PFSK-1 (cell line): ENCODE results near the gene TRAPPC5.

ENCODE experiments used
- POLR2AphosphoS5 ChIP-seq: IDR thresholded peaks from 2 replicates; pipeline ENCODE4 v1.6.1; 2012; ENCODE audit warnings: low read depth, mild to moderate bottlenecking, control low read depth, low read length, moderate library complexity
- REST ChIP-seq, 2 experiments: IDR thresholded peaks; 2 replicates each; pipeline versions ENCODE4 v1.6.1 to v1.8.0; 2011 to 2012; ENCODE audit warnings: low read depth in 2 of 2, low read length in 2 of 2, control low read depth in 1 of 2, inconsistent platforms in 1 of 2, mild to moderate bottlenecking in 1 of 2, moderate library complexity in 1 of 2; ENCODE audit not compliant: insufficient read depth in 1 of 2

DNA sequence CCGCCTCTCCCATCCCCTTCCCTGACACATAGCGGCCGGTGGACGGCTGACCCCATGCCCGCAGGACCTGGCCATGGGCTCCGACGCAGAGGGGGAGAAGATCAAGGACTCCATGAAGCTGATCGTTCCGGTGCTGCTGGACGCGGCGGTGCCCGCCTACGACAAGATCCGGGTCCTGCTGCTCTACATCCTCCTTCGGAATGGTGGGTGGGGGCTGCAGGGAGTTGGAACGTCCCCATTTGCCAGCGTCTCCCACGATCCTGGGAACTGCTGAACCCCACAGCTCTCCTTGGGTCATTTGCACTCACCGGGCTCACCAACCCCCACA is 36.1 kb upstream of the TRAPPC5 start:
- TF ChIP-seq POLR2AphosphoS5 = no peak
- no peak for TF ChIP-seq REST (IDR thresholded peaks at IDR 0.05; ENCODE audit: insufficient read depth in 1 of 2, low read depth in 2 of 2, low read length in 2 of 2)
